ENCODE measurements around the gene SPSB4.
"Not testable (repeated sequence)": the region's sequence is repeated elsewhere in the genome, so short reads cannot be mapped to it uniquely, and the experiment has no call there.

Gene SPSB4

GRCh38 chr3:141050576-141051442, at the start of gene SPSB4:
SPSB4 (plus strand) TSS chr3:141051347; CDS start chr3:141066105, 14,758 bp downstream.
- peak; percentile 60 for DNase-seq

GRCh38 chr3:141006344-141006743, 44.8 kb upstream of the SPSB4 start:
- no peak for DNase-seq

- no peak for DNase-seq
Measured at GRCh38 chr3:141009496-141009895, 41.7 kb upstream of the SPSB4 start.

- peak; percentile 52 for DNase-seq
Measured at GRCh38 chr3:141011232-141011996, 39.7 kb upstream of the SPSB4 start.

- DNase-seq: no peak
Measured at GRCh38 chr3:141011997-141012262, 39.2 kb upstream of the SPSB4 start.

- no peak for DNase-seq
Measured at GRCh38 chr3:141012571-141012970, 38.6 kb upstream of the SPSB4 start.

GRCh38 chr3:141015481-141015880, 35.7 kb upstream of the SPSB4 start:
- no peak for DNase-seq

- not testable (repeated sequence) for DNase-seq
Measured at GRCh38 chr3:141017366-141018322, 33.5 kb upstream of the SPSB4 start.

- no peak for DNase-seq
Measured at GRCh38 chr3:141019244-141019643, 31.9 kb upstream of the SPSB4 start.

- no peak for DNase-seq
Measured at GRCh38 chr3:141020143-141020830, 30.9 kb upstream of the SPSB4 start.

- peak; percentile 12 for DNase-seq
Measured at GRCh38 chr3:141021261-141021660, 29.9 kb upstream of the SPSB4 start.

GRCh38 chr3:141030296-141030695, 20.9 kb upstream of the SPSB4 start:
- DNase-seq: no peak

- DNase-seq: no peak
Measured at GRCh38 chr3:141039589-141039988, 11.6 kb upstream of the SPSB4 start.

- no peak for DNase-seq
Measured at GRCh38 chr3:141044695-141045641, 6.2 kb upstream of the SPSB4 start.

- no peak for DNase-seq
Measured at GRCh38 chr3:141045849-141046248, 5.3 kb upstream of the SPSB4 start.

- no peak for DNase-seq
Measured at GRCh38 chr3:141047168-141047567, 4.0 kb upstream of the SPSB4 start.

- DNase-seq: no peak
Measured at GRCh38 chr3:141049681-141050080, 1.5 kb upstream of the SPSB4 start.

- DNase-seq: peak; percentile 23
Measured at GRCh38 chr3:141051443-141052200, 475 bp downstream of the SPSB4 start.

- DNase-seq: no peak
Measured at GRCh38 chr3:141052201-141053069, 1.3 kb downstream of the SPSB4 start.

Measured in EL (cell line).